Anterior cingulate cortex (tissue), 58 donors: ENCODE data around the gene TMEM86A.
"Not testable (repeated sequence)": the region's sequence is repeated elsewhere in the genome, so short reads cannot be mapped to it uniquely, and the experiment has no call there.

Experiments
- DNase-seq, 58 donors: peaks; one replicate each; lab custom pipeline; 2025; lab: John Stamatoyannopoulos, UW

TMEM86A gene, protein sequence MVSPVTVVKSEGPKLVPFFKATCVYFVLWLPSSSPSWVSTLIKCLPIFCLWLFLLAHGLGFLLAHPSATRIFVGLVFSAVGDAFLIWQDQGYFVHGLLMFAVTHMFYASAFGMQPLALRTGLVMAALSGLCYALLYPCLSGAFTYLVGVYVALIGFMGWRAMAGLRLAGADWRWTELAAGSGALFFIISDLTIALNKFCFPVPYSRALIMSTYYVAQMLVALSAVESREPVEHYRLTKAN

GRCh38 chr11:18698341-18699268 is at the start of gene TMEM86A:
TSS of gene TMEM86A (plus strand) at chr11:18698779. CDS start at chr11:18698887, 108 bp downstream.
- DNase-seq = peak; percentile 46 to 95 (median 88)

- DNase-seq = no peak
Measured at GRCh38 chr11:18650353-18650752, 48.2 kb upstream of the TMEM86A start.

GRCh38 chr11:18650859-18651557 is 47.6 kb upstream of the TMEM86A start:
- DNase-seq = no peak

- no peak for DNase-seq
Measured at GRCh38 chr11:18657673-18658072, 40.9 kb upstream of the TMEM86A start.

DNA sequence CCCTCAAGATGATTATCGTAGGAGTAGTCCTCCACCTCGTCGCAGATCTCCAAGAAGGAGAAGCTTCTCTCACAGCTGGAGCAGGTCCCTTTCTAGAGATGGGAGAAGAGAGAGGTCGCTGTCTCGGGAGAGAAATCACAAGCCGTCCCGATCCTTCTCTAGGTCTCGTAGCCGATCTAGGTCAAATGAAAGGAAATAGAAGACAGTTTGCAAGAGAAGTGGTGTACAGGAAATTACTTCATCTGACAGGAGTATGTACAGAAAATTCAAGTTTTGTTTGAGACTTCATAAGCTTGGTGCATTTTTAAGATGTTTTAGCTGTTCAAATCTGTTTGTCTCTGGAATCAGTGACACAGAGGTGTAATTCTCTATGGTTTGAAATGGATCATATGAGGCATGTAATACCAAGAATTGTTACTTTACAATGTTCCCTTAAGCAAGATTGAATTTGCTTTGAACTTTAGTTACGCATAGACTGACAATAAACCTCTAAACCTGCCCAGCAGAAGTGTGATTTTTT is 33.2 kb upstream of the TMEM86A start:
- not testable (repeated sequence) for DNase-seq

- no peak for DNase-seq
Measured at GRCh38 chr11:18668131-18668530, 30.4 kb upstream of the TMEM86A start.

GRCh38 chr11:18669219-18669596 is 29.4 kb upstream of the TMEM86A start:
- no peak for DNase-seq

- no peak for DNase-seq
Measured at GRCh38 chr11:18669711-18670110, 28.9 kb upstream of the TMEM86A start.

- DNase-seq = no peak
Measured at GRCh38 chr11:18671246-18671645, 27.3 kb upstream of the TMEM86A start.

DNA sequence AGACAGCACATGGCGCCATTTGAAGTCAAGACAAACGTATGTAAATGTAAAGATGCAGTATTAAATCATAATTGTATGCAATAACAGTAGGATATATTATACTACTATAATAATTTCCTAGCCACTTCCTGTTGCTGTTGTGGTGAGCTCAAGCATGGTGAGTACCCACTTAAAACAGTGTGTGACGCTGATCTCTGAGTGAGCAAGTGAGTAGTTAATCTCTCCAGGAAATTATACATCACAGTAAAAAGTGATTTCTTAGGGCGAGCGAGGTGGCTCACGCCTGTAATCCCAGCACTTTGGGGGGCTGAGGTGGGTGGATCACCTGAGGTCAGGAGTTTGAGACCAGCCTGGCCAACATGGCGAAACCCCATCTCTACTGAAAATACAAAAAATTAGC is 26.4 kb upstream of the TMEM86A start:
- DNase-seq = not testable (repeated sequence)

DNA sequence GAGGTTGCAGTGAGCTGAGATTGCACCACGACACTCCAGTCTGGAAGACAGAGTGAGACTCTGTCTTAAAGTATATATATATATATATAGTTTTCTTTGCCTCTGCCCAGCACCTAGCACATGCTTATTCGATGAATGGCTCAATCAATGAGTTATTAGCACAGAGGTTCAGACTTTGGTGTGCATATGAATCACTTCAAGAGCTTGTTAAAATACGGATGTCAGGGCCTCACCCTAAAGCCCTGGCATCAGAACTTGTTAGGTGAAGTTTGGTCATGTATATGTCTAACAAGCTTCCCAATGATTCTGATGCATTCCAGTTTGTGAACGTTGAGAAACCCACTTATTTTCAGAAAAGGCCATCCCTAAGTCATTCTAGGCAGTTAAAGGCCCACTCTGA is 21.8 kb upstream of the TMEM86A start:
- no peak for DNase-seq

GRCh38 chr11:18677560-18677959 is 21.0 kb upstream of the TMEM86A start:
- no peak for DNase-seq

DNA sequence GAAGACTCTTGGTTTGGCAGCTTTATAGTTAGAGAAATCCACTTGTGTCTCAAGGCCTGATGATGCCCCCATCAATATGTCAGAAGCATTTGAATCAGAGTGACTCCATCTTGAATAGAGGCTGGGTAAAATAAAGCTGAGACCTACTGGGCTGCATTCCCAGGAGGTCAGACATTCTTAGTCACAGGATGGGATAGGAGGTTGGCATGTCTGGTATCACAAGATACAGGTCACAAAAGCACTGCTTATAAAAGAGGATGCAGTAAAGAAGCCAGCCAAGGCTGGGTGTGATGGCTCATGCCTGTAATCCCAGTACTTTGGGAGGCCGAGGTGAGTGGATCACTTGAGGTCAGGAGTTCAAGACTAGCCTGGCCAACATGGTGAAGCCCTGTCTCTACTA is 16.6 kb upstream of the TMEM86A start:
- DNase-seq = not testable (repeated sequence)

DNA sequence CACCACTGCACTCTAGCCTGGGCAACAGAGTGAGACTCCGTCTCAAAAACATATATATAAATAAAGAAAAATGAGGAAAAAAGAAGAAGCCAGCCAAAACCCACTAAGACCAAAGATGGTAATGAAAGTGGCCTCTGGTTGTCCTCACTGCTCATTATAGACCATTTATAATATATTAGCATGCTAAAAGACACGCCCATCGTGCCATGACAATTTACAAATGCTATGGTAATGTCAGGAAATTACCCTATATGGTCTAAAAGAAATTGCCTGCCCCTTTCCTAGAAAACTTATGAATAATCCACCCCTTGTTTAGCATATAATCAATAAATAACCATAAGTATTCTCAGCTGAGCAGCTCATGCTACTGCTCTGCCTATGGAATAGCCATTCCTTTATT is 16.1 kb upstream of the TMEM86A start:
- DNase-seq = no peak

GRCh38 chr11:18684267-18684666 is 14.3 kb upstream of the TMEM86A start:
- no peak for DNase-seq

GRCh38 chr11:18691467-18692140 is 7.0 kb upstream of the TMEM86A start:
- DNase-seq = not testable (repeated sequence)

GRCh38 chr11:18692941-18693760 is 5.4 kb upstream of the TMEM86A start:
- no peak for DNase-seq

- DNase-seq = no peak
Measured at GRCh38 chr11:18696638-18697225, 1.8 kb upstream of the TMEM86A start.

DNA sequence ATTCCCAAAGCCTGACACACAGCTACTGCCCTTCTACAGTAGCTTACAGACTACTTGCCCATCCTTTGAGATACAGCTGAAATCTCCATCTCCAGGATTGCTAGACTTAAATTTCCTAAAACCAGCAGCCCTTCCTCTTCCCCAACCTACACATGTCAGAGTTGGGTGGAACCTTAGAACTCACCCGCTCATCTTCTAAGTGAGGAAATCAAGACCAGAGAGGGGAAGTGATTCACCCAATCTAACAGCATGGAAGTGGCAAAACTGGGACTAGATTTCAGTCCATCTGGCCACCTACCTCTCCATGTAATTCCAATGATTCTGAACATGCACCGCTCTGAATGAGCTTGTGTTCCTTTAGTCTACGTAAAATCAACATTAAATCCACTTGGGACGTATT is 1.0 kb upstream of the TMEM86A start:
- DNase-seq = no peak
